G401 (cell line): ENCODE data around the gene GALNT3. TPM values are rescaled to one million over a fixed set of nuclear protein-coding genes. Genes with fewer than 3 reads are reported as not detected.
A peak's percentile ranks its signal among the peaks of the same experiment; 100 is the strongest.

ENCODE experiments used
- DNase-seq: peaks from one replicate; pipeline ENCODE4 v3.0.0-alpha.2; 2015; ENCODE audit warnings: low spot score
- in situ Hi-C: cut with HindIII; loops from 2 replicates; pipeline ENCODE4 v1.10.0; 2016; ENCODE audit warnings: low sequenced_read_pairs, mixed read lengths
- total RNA-seq: library from RNA; depleted of rRNA; stranded (reverse); fragments of >200 nt; shearing (Covaris generic); gene quantifications from 2 replicates; pipeline ENCODE4 v1.2.3, GENCODE V29; 2014; rRNA removed

Gene GALNT3
- not detected in 2 replicates for total RNA-seq

DNA sequence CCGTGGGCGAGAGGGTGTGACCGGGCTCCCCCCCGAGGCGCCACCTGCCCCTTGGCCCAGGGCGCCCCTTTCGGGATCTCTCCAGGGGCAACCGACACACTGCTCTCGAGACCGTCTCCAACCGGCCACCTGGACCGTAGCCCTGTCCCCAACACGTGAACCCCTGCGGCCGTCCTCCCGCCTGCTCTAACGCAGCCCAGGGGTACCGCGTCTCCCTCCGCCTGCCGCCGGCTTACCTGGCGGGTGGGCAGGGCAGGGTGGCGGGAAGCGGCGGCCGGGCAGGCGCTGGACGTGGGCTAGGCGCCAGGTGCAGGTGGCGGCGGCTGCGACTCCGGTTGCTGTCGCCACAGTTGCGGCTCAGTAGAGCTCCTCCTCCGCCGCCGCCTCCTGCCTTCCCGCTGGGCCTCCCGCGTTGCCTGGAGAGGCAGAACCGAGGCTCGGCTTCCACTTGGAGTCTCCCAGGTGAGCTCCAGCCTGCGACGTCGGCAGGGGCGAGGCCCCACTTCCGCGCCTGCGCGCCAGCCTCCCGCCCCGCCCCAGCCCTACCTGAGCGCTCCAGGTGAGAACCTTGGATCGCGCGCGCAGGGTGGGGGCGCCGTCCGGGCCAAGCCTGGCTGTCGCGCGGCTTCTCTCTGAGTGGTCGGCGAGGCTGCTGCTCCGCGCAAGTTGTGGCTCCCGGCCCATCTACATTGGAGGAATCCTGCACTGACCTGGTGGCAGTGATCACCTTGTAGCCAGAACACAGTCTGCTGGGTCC, at the start of gene GALNT3:
GALNT3 (minus strand) TSS at position 469 of the 757 bp plus-strand sequence. CDS start 23,547 bp downstream, outside the sequence.
- peak; percentile 14 for DNase-seq
- in situ Hi-C loops, result no loop called here

DNA sequence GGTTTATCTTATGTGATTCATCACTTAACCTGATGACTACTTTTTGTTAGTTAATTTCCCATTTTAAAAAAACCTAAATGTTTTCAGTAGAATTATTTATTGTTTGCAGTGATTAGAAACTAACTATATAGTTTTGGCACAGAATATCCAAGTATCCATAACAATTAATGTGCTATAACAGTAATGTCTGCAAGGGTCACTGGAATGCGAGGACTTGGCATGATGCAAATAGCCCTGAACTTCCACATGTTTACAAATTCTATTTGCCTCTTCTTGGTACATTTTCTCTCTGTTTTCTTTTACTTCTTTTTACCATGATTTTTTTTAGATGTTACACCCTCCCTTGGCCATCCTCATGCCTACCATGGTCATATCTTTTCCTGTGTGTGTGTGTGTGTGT, 49.3 kb upstream of the GALNT3 start:
- in situ Hi-C loops, result no loop called here
- DNase-seq, result no peak

DNA sequence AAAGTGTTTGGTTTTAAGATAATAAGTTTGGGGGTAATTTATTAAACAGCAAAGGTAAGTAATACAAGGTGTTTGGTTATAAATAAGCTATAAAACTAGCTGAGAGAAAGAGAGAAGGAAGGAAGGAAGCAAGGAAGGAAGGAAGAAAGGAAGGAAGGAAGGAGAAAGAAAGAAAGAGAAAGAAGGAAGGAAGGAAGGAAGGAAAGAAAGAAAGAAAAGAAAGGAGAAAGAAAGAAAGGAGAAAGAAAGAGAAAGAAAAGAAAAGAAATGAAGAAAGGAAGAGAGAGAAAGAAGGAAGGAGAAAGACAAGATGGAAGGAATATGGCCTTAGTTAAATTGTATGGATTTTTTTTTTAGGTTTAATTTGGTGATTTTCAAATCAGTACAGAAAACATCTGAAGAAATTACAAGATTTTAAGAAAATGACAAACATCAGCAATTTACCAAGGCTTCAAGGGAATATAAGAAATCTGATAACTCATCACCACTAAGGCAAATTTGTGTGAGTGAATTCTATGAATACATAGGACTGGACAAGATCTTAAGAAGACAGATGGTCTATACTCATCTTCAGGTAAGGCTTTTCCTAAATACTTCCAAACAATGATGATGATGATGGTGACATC, 46.4 kb upstream of the GALNT3 start:
- DNase-seq, result no peak
- in situ Hi-C loops, result no loop called here

DNA sequence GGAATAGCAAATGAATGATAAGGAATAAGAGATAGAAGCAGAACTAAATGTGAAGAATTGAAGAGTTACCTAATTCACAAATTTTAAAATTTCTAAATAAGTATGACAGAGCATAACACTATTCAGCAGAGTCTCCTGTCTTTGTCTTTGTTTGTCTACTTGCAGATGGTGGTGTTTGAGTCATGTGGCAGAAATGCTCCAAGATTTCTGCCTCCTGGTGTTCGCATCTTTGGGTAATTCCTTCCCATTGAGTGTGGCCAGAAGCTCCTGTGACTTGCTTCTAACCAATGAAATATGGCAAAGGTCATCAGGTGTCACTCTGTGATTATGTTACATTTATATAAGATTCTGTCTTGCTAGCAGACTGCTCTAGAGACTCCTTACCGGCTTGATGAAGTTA, 45.6 kb upstream of the GALNT3 start:
- in situ Hi-C loops, result no loop called here
- no peak for DNase-seq

DNA sequence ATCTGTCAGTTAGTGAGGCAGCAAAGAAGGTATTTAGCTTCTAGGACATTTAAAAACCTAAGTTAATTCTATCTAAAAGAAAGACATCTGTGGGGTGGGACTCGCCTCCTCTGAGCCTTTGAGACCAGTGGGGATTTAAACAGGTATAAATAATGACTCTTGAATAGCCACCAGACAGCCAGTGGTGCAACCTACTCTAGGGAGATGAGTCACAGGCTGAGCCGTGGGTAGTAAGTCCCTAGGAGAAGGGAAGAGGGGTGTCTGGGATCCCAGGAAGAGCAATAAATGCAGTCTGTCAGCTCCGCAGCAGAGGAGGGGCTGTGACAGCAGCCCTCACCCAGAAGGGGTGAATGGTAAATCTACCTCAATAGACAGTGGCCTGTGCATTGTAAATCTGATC, 43.1 kb upstream of the GALNT3 start:
- in situ Hi-C loops, result no loop called here
- DNase-seq, result no peak

DNA sequence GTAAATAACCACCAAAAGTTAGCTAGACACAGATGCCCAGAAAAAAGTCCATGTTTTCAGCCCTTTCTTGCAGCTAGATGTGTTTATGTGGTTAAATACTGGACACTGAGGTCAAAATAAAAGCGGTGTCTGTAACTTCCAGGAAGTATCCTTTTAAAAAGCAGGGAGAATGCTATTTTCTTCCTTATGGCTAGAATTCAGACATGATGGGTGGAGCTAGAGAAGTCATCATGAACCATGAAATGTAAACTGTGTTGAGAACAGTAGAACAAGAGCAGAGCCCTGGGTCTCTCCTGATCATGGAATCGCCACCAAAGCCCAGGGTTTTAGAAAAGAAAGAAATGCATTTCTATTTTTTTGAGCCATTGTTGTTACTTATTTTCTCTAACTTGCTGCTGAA, 41.3 kb upstream of the GALNT3 start:
- no peak for DNase-seq
- in situ Hi-C loops, result no loop called here

DNA sequence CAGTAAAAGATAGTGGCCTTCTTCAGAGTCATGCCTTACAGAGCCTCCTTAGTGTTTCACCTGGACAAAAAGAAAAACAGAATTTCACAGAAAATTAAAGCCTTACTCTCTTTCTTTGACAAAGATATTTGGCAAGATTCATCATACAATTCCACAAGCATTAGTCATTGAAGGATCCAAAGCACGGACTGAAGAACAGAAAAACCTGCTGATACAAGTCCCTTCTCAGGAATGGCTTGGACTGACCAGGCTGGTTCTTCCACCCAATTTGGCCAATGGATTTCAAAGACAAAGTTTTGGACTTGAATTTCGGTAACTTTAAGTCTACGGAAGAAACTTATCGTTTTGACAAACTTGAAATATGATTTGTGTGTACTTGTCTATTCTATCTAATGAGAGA, 39.1 kb upstream of the GALNT3 start:
- no peak for DNase-seq
- in situ Hi-C loops, result no loop called here

DNA sequence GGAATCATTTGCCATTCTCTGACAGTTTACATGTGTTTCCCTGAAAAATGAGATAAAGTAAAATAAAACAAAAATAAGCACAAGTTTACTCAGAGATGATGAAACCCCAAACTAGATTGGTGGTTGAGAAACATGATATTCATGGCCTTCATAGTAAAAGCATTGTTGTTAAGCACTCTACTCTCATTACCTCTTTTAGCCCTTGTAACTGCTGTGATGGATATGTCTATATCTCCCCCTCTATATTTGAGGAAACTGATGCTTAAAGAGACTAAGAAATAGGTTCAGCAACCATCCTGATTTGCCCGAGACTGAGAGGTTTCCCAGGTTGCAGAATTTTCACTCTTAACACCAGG, 33.9 kb upstream of the GALNT3 start:
- no peak for DNase-seq
- in situ Hi-C loops, result no loop called here

DNA sequence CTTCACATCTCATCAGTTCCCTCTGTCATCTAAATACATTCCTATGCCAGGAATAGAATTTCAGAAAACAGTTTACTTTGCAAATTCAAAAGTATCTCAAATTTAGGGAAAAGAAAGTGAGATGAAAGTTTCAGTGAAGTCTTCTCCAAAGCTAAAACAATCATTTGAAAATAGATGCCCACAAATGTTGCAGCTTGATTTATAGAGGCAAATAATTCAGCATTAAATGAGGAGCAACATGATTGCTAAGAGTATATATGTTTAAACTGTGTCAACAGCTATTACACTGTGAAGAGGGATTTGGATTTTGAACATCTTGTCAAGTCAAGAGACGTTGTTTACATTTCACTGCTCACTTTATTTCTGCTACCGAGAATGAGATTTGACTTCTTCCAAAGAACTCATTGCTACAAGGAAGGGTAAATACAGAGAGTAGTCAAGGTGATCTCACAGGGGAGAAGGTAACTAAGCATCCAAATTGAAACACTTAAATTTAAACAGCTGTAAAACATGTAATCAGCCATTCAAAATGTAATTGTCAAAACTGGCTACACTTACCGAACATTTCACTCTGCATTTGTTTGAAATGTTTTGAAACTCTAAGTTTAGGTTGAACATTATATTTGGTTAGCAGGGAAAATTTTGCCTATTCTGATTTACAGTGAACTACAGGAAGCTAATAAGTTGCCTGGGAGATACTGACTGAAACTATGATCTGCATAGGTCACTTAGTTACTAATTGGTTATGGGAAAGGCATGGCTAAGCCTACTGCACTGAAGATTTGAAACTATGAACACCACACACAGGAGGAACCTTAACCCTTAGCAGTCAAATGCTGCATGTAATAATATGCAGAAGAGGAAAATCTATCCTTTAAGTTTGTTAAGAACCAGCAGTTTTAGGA, 33.2 kb upstream of the GALNT3 start:
- DNase-seq, result no peak
- in situ Hi-C loops, result no loop called here

DNA sequence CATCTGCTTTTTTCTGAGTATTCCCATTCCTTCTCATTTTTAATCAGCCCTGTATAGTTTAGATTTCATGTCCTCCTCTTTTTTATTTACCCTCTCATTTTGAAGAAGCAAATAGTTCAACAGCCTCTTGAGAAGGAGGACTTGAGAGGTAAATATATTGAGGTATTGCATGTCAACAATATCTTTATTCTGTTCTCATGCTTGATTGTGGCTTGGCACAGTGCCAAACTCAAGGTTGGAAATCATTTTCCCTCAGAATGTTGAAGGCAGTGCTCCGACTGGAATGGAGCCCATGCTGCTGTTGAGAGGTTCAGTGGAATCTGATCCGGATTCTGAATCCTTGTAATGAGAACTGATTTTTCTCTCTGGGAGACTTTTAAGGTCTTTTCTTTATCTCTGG, 31.0 kb upstream of the GALNT3 start:
- in situ Hi-C loops, result no loop called here

GRCh38 chr2:165820296-165820695, 26.2 kb upstream of the GALNT3 start:
- in situ Hi-C loops, result no loop called here
- DNase-seq, result no peak

More for the DNA sequence above, 31.0 kb upstream of the GALNT3 start:
- peak; percentile 19 for DNase-seq

GRCh38 chr2:165818920-165819319, 24.9 kb upstream of the GALNT3 start:
- in situ Hi-C loops, result no loop called here
- DNase-seq, result no peak

GRCh38 chr2:165815299-165816141, 21.5 kb upstream of the GALNT3 start:
- in situ Hi-C loops, result no loop called here
- no peak for DNase-seq

DNA sequence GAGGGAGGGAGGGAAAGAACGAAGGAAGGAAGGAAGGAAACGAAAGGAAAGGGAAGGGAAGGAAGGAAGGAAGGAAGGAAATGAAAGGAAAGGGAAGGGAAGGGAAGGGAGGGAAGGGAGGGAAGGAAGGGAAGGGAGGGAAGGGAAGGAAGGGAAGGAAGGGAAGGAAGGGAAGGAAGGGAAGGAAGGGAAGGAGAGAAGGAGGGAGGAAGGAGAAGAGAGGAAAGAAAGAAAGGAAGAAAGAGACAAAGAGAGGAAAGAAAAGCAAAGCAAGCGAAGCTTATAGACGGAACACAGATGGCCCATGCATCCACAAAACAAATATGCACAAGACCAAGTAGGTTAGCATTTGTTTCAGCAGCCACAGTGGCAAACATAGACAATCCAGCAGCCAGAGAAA, 20.4 kb upstream of the GALNT3 start:
- DNase-seq, result no peak
- in situ Hi-C loops, result no loop called here

DNA sequence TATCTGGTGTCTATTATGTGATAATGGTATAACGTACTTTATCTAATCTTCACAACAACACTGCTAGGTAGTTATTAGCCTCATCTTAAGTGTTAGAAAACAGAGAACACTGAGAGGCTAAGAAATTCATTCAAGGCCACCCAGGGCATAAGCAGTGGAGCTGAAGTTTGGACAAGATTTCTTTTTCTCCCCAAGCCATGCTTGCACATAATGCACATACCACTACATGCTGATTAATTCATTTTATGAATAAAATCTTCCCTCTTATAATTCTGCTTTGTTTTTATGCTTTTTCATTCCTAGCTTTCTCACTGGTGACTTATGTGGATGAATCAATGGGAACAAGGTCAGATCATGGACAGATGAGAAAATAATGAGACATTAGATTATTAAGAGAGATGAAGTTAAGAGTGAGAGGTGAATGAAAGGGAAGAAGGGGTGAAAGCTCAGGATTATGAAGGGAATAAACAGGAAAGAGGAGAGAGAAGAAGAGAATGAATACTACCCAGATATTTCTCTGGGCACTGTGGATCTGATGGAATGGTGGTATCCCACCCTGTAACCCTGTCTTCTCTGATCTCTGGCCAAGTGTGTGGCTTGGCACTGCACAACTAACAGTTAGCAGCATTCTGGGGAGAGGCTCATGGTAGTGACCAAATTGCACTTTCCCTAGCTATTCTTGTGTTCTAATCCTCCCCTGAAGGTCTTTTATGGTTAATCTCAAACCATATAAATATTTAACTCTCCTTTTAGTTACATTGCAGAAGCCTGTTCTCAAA, 17.7 kb upstream of the GALNT3 start:
- in situ Hi-C loops, result no loop called here
- DNase-seq, result no peak

DNA sequence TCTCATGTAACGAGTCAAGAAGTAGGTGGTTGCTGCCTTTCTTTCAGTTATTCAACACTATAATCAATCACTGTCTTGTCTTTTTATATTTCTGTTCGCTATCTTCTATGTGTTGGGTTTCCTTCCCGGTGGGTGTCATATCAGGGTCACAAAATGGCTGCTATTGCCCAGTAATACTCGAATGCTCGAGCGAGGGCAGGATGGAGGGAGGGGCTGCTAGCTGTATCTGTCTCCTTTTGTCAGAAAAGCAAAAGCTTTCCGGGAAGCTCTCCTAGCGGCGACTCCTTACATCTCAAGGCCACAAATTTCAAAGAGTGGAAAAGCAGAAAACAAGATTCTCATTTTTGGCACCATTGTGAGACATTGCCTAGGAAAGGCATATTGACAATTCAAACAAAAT, 16.4 kb upstream of the GALNT3 start:
- no peak for DNase-seq
- in situ Hi-C loops, result no loop called here

DNA sequence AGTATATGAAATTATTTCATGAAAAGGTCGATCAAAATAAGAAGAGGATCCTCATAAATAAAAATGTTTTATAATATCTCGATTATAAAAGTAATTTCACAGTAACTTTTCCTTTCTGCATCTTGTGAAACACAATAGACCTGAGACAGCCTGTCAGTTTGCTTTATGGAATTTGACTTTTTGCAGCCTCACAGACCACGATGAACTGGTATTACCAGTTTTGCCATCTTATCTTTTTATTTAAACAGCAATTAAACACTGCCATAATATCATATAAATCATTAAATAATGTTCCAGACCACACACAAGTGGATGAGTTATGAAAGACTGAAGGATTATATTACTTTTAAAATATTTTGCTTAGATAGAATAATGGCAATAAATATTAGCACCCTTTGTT, 10.7 kb upstream of the GALNT3 start:
- DNase-seq, result no peak
- in situ Hi-C loops, result no loop called here

- in situ Hi-C loops, result no loop called here
- DNase-seq, result no peak
Measured at GRCh38 chr2:165803123-165803760, 9.2 kb upstream of the GALNT3 start.
